Left lung (tissue), 10 donors: ENCODE measurements around the gene HEPACAM2. TPM values are rescaled to one million over a fixed set of nuclear protein-coding genes. Genes with fewer than 3 reads are reported as not detected.

Experiments
- ATAC-seq: fragments of 200-7000 bp; cut with Tn5 transposase; one replicate; pipeline ENCODE4 v1.9.1; 2020; ENCODE audit warnings: moderate library complexity
- DNase-seq, 4 donors: peaks; one replicate each; pipeline ENCODE4 v3.0.0-alpha.2; 2013 to 2020
- H3K27ac ChIP-seq, 2 donors: fragments of 200-600 bp; sonication (generic) in 1 of 2; one replicate each; pipeline versions ENCODE4 v1.5.0 to v1.8.0; 2020 to 2021
- H3K27me3 ChIP-seq, 2 donors: fragments of 200-600 bp; sonication (generic) in 1 of 2; one replicate each; pipeline versions ENCODE4 v1.5.0 to v1.8.0; 2020 to 2021
- H3K36me3 ChIP-seq, 2 donors: fragments of 200-600 bp; sonication (generic) in 1 of 2; one replicate each; pipeline versions ENCODE4 v1.5.0 to v1.8.0; 2020 to 2021
- H3K4me1 ChIP-seq, 2 donors: fragments of 200-600 bp; one replicate each; pipeline ENCODE4 v1.8.0; 2021
- H3K4me3 ChIP-seq, 2 donors: fragments of 200-600 bp; sonication (generic) in 1 of 2; one replicate each; pipeline versions ENCODE4 v1.5.0 to v1.8.0; 2020 to 2021; ENCODE audit warnings: mild to moderate bottlenecking in 1 of 2
- H3K9me3 ChIP-seq, 2 donors: fragments of 200-600 bp; sonication (generic) in 1 of 2; one replicate each; pipeline versions ENCODE4 v1.5.0 to v1.8.0; 2020 to 2021
- CTCF ChIP-seq, 2 donors: fragments of 200-600 bp; sonication (generic) in 1 of 2; IDR thresholded peaks; one replicate each; pipeline versions ENCODE4 v1.5.0 to v1.8.0; 2021; ENCODE audit warnings: antibody characterized with exemption in 2 of 2
- intact Hi-C, 2 donors: fragments of 100-400 bp; cut with DNase I; formaldehyde crosslinking; loops; one replicate each; pipeline versions ENCODE4 v1.11.2 to v1.14.2; 2022
- polyA plus RNA-seq, 6 donors: library from polyadenylated mRNA; unstranded; fragments of 120-200 nt; gene quantifications; one replicate each; pipeline ENCODE4 v1.2.1, GENCODE V29; 2013; ENCODE audit not compliant: insufficient read length in 6 of 6
- total RNA-seq, 2 donors: library from RNA; stranded (reverse); fragmentation: NEBNext Ultra II Directional; extraction: Animal tissue kit (Norgen Biotek cat#: 25700); gene quantifications; one replicate each; pipeline ENCODE4 v1.2.1, GENCODE V29; 2021
- donor health status: DM: no; HTN: yes; CAD: no.
- donor health status: DM: no; HTN: no; CAD: no.

The HEPACAM2 gene
- total and polyA plus RNA-seq, 8 donors = 1.0 to 4.6 (median 2.4) TPM; not detected in 2

- TF ChIP-seq CTCF (IDR thresholded peaks at IDR 0.05) = no peak
- peak overlapping the region in 1 of 2 donors; percentile 79 for H3K27ac ChIP-seq
- peak overlapping the region; percentile 34 to 50 for H3K4me3 ChIP-seq
- H3K36me3 ChIP-seq = peaks cover 0 to 47% of the 10 kb centered on the region in 2 donors
- ATAC-seq (no peak), DNase-seq (peak in 1 of 4 donors; percentile 16)
- H3K4me1 ChIP-seq = peaks cover 0 to 49% of the 10 kb centered on the region in 2 donors
- intact Hi-C loops = no loop called here
- H3K27me3 ChIP-seq = no peaks in the 10 kb centered on the region
- no peaks in the 10 kb centered on the region for H3K9me3 ChIP-seq
Measured at GRCh38 chr7:93146036-93146435, 80.2 kb downstream of the HEPACAM2 start.

- Histone ChIP-seq H3K36me3 (peaks cover 0 to 54% of the 10 kb centered on the region in 2 donors), H3K4me1 (peaks cover 0 to 42% of the 10 kb centered on the region in 2 donors), H3K27me3 (no peaks in the 10 kb centered on the region), H3K9me3 (no peaks in the 10 kb centered on the region), H3K27ac (peak overlapping the region in 1 of 2 donors; percentile 79), H3K4me3 (peak overlapping the region in 1 of 2 donors; percentile 50)
- intact Hi-C loops = no loop called here
- DNase-seq (peak in 1 of 4 donors; percentile 54), ATAC-seq (no peak)
- TF ChIP-seq CTCF (IDR thresholded peaks at IDR 0.05) = no peak
Measured at GRCh38 chr7:93145354-93145753, 80.9 kb downstream of the HEPACAM2 start.

DNA sequence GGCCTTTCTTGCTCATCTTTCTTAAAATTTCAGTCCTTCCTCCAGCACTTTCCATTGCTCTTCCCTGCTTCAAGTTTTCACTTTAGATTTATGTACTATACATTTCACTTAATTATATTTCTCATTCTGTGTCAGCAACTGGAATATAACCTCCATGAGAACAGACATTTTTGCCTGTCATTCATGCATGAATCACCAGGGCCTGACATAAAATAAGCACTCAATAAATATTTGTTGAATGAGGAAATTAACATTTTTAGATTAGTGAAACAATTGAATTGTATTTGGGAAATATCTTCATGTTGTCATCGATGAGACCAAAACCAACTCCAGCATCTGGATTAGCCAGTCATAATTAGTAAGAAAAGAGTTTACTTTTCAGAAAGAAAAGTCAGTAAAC is 84.1 kb downstream of the HEPACAM2 start:
- intact Hi-C loops = no loop called here
- ATAC-seq (no peak), DNase-seq (no peak)
- H3K4me1 ChIP-seq = peaks cover 0 to 26% of the 10 kb centered on the region in 2 donors
- peaks cover 0 to 86% of the 10 kb centered on the region in 2 donors for H3K36me3 ChIP-seq
- H3K4me3 ChIP-seq = no peak overlapping the region
- H3K27me3 ChIP-seq = no peaks in the 10 kb centered on the region
- peaks cover 0 to 25% of the 10 kb centered on the region in 2 donors for H3K9me3 ChIP-seq
- no peak overlapping the region for H3K27ac ChIP-seq
- no peak for TF ChIP-seq CTCF (IDR thresholded peaks at IDR 0.05)

- Histone ChIP-seq H3K27me3 (no peaks in the 10 kb centered on the region), H3K36me3 (peaks cover 0 to 100% of the 10 kb centered on the region in 2 donors), H3K27ac (peak overlapping the region in 1 of 2 donors; percentile 60), H3K4me3 (no peak overlapping the region), H3K4me1 (peaks cover 0 to 11% of the 10 kb centered on the region in 2 donors), H3K9me3 (peaks cover 0 to 39% of the 10 kb centered on the region in 2 donors)
- peak; percentile 81 for ATAC-seq
- DNase-seq = no peak
- no peak for TF ChIP-seq CTCF (IDR thresholded peaks at IDR 0.05)
- intact Hi-C loops = no loop called here
Measured at GRCh38 chr7:93140582-93141191, 85.6 kb downstream of the HEPACAM2 start.

DNA sequence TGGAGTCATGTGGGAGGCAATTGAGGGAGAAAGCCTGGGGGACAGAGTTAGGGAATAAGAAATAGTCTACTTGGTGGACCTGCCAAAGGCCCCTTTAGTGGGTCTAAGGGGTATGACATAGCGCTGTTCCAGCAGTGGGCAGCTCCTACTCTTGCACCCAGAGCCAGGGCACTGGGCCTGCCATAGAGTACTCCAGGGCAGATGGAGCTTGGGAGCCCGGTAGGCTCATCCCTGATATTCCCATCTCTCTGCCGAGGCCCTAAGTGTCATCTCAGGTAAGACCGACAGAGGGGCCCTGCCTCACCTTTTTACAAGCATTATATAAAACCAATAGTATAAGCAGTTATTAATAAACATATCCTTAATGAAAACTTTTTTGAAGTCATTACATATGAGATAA is 87.7 kb downstream of the HEPACAM2 start:
- DNase-seq (no peak), ATAC-seq (no peak)
- H3K4me1 ChIP-seq = no peaks in the 10 kb centered on the region
- H3K27ac ChIP-seq = no peak overlapping the region
- no peaks in the 10 kb centered on the region for H3K27me3 ChIP-seq
- no peak for TF ChIP-seq CTCF (IDR thresholded peaks at IDR 0.05)
- H3K36me3 ChIP-seq = peaks cover 0 to 98% of the 10 kb centered on the region in 2 donors
- intact Hi-C loops = no loop called here
- no peak overlapping the region for H3K4me3 ChIP-seq
- H3K9me3 ChIP-seq = peaks cover 0 to 60% of the 10 kb centered on the region in 2 donors

Other genes starting within 250 kb of the HEPACAM2 start
- gene SAMD9, start 108.5 kb downstream of the HEPACAM2 start, total RNA-seq = 10 to 100 TPM; 13.5 to 18.7 TPM
- 10 to 100 TPM in 3 of 6 donors, 1 to 10 TPM in 3; 8.8 to 11.7 (median 10.2) TPM for gene SAMD9, start 108.5 kb downstream of the HEPACAM2 start, polyA plus RNA-seq
- gene SAMD9L, start 78.1 kb downstream of the HEPACAM2 start, total RNA-seq = 10 to 100 TPM; 32.4 to 42.4 TPM
- gene SAMD9L, start 78.1 kb downstream of the HEPACAM2 start, polyA plus RNA-seq = 10 to 100 TPM; 13.8 to 18.6 (median 16.5) TPM
- 10 to 100 TPM; 28.6 to 28.8 TPM for gene VPS50, start 5.9 kb upstream of the HEPACAM2 start, total RNA-seq
- 10 to 100 TPM; 25.0 to 33.6 (median 28.2) TPM for gene VPS50, start 5.9 kb upstream of the HEPACAM2 start, polyA plus RNA-seq